Measurements from ENCODE around the gene BRWD1.

BRWD1 gene

GRCh38 chr21:39341249-39341923 lies 28.0 kb upstream of the BRWD1 start:
- TF ChIP-seq CTCF (IDR thresholded peaks at IDR 0.05; ENCODE audit: extremely low read depth, missing control alignments), result no peak
- no peak for DNase-seq (ENCODE audit: low spot score)

- TF ChIP-seq CTCF (IDR thresholded peaks at IDR 0.05; ENCODE audit: extremely low read depth, missing control alignments), result no peak
- DNase-seq (ENCODE audit: low spot score), result no peak
These were observed 27.3 kb upstream of the BRWD1 start for GRCh38 chr21:39340687-39341086.

- DNase-seq (ENCODE audit: low spot score), result no peak
- no peak for TF ChIP-seq CTCF (IDR thresholded peaks at IDR 0.05; ENCODE audit: extremely low read depth, missing control alignments)
These were observed 25.8 kb upstream of the BRWD1 start for GRCh38 chr21:39339231-39339630.

GRCh38 chr21:39336457-39337008 lies 23.1 kb upstream of the BRWD1 start:
- TF ChIP-seq CTCF (IDR thresholded peaks at IDR 0.05; ENCODE audit: extremely low read depth, missing control alignments), result no peak
- no peak for DNase-seq (ENCODE audit: low spot score)

- TF ChIP-seq CTCF (IDR thresholded peaks at IDR 0.05; ENCODE audit: extremely low read depth, missing control alignments), result no peak
- no peak for DNase-seq (ENCODE audit: low spot score)
These were observed 21.2 kb upstream of the BRWD1 start for GRCh38 chr21:39334611-39335010.

GRCh38 chr21:39332175-39332574 lies 18.7 kb upstream of the BRWD1 start:
- no peak for TF ChIP-seq CTCF (IDR thresholded peaks at IDR 0.05; ENCODE audit: extremely low read depth, missing control alignments)
- DNase-seq (ENCODE audit: low spot score), result no peak

GRCh38 chr21:39330001-39330400 lies 16.6 kb upstream of the BRWD1 start:
- TF ChIP-seq CTCF (IDR thresholded peaks at IDR 0.05; ENCODE audit: extremely low read depth, missing control alignments), result no peak
- no peak for DNase-seq (ENCODE audit: low spot score)
